HG02981 (cell line): Measurements from ENCODE around the gene MEMO1.
"Not testable (repeated sequence)": the region's sequence is repeated elsewhere in the genome, so short reads cannot be mapped to it uniquely, and the experiment has no call there.

Experiments used
- ATAC-seq: cut with Tn5 transposase; IDR thresholded peaks from one replicate; pipeline ENCODE4 v1.9.1; 2021; ENCODE audit warnings: mild to moderate bottlenecking, moderate library complexity; ENCODE audit not compliant: unreplicated experiment

Gene MEMO1

GRCh38 chr2:31998731-31999383 is 12.0 kb downstream of the MEMO1 start:
- ATAC-seq, result no peak

DNA sequence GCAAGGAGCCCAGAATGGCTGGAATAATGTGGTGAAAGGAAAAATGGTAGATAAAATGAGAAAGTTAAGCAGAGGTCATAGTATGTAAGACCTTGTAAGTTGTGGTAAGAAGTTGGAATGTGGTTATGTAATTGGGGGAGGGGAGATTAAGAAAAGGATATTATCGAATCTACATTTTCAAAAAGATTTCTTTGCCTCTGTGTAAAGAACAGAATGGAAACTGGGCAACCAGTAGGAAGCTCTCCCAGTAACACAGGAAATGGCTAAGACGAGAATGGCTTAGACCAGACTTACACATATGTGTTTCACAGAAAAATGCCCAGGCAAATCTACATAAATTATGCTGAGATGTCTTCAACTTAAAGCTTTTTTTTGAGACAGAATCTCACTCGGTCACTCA is 13.2 kb downstream of the MEMO1 start:
- no peak for ATAC-seq

DNA sequence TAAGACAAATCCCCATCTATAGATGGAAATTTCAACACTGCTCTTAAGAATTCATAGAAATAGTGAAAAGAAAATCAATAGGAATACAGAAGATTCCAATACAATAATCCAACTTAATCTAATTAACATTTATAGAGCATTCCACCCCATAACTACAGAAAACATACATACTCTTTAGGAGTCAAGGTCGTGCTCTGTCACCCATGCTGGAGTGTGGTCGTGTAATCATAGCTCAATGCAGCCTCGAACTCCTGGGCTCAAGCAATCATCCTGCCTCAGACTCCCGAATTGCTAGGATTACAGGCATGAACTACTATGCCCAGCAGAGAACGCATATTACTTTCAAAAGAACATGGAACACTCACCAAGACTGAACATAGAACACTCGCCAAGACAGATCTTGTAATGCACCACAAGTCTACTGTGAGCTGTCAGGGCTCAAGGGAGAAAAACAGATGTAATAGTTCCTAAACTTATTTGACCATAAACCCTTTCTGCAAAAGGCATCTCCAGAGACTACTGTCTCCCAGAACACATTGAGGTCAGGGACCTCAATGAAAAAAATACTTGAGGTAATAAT is 14.1 kb downstream of the MEMO1 start:
- no peak for ATAC-seq

- no peak for ATAC-seq
Observed at GRCh38 chr2:31992934-31993333, 17.9 kb downstream of the MEMO1 start.

DNA sequence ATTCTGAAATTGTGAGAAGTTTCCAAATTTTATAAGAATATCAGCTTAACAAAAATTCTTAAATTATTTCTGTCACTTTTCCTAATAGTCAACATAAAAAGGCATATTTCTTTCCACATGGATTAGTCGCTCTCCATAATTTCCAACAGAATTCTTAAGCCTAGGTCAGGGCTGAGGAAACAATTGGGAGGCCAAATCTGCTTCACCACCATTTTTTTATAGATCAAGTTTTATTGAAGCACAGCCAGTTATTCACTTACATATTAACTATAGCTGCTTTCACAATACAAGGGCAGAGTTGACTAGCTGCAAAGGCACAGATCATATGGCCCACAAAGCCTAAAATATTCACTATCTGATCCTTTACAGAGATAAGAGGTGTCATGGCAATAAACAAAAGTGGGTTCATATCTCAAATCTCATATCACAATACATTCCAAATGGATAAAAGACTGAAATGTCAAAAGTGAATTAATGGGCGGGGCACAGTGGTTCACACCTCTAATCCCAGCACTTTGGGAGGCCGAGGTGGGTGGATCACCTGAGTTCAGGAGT is 18.7 kb downstream of the MEMO1 start:
- no peak for ATAC-seq

- no peak for ATAC-seq
Observed at GRCh38 chr2:31989946-31990345, 20.9 kb downstream of the MEMO1 start.

- ATAC-seq, result no peak
Observed at GRCh38 chr2:31987454-31988220, 23.2 kb downstream of the MEMO1 start.

DNA sequence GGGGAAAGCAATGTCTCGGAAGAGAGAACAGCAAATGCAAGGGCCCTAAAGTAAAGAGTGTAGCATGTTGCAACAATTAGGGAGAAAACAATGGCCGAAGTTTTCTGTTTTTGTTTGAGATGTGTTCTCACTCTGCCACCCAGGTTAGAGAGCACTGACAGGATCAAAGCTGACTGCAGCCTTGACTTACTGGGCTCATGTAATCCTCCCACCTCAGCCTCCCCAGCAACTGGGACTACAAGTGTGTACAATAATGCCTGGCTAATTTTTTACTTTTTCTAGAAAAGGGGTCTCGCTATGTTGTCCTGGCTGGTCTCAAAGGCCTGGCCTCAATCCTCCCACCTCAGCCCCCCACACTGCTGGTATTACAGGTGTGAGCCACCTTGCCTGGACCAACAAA is 23.9 kb downstream of the MEMO1 start:
- ATAC-seq, result no peak

DNA sequence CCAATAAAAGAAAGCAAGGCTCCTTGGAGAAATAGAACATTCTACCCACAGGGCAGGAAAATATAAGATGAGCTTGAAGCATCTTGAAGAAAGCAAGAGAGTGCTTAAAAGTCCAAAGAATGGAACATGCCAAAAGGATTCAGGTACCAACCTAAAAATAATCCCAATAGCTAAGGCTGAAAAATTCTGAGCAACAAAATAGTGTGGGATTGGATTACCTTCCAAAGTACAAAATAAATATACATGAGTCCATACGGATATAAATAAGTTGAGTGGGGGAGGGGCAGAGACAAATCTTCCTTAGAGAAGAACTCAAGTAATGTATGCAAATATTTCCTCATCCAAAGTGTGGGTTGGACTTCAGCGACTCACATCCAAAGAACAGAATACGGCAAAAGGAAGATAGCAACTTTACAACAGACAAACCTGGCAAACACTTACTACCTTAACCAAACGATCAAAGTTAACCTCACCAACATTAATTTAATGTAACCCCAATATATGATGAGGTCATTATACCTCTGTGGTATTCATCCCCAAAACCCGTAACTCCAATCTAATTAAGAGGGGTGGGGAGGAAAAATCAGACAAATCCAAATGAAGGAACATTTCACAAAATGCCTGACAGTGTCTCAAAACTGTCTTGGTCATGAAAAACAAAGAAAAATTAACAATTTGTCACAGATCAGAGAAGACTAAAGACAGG is 26.9 kb downstream of the MEMO1 start:
- ATAC-seq, result no peak

DNA sequence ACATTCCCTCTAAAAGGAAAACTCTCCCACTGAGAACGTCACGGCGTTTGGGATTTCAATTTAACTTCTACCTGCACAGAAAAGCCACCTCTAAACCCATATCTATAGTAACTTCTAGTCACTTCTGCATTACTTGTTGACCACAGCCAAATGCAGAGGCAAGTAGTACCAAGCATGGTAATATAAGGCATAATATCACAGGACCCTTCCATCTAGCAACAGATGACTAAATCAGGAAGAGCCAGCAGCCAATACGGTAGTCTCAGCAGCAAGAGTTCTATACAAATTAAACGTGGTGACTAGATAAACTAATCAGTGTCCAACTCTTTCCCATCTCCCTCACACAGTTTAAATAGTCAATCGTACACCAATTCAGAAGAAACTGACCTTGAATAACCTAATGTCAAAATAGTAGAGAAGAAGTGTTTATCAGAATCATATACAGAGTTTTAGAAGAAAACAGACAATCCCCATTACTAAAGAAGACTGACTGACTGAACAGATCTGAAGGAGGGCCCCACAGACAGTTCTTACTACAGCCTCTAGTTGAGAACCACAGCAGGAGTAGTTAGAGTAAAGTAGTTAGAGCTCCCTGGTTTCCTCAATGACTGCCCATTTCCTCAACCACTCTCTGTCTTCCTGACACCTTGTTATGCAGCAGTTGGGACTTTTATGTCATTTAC is 30.0 kb downstream of the MEMO1 start:
- ATAC-seq, result peak; percentile 99

GRCh38 chr2:31979956-31980355 is 30.9 kb downstream of the MEMO1 start:
- no peak for ATAC-seq

DNA sequence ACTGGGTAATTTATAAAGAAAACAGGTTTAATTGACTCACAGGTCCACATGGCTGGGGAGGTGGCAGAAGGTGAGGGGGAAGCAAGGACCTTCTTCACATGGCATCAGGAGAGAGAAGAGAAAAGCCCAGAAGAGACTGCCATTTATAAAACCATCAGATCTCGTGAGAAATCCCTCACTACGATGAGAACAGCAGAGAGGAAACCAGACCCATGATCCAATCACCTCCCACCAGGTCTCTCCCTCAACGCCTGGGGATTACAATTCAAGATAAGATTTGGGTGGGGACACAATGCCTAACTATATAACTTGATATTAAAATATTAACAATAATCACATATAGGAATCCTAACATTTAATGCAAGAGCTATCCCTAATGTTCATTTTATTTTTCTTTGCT is 31.8 kb downstream of the MEMO1 start:
- no peak for ATAC-seq

DNA sequence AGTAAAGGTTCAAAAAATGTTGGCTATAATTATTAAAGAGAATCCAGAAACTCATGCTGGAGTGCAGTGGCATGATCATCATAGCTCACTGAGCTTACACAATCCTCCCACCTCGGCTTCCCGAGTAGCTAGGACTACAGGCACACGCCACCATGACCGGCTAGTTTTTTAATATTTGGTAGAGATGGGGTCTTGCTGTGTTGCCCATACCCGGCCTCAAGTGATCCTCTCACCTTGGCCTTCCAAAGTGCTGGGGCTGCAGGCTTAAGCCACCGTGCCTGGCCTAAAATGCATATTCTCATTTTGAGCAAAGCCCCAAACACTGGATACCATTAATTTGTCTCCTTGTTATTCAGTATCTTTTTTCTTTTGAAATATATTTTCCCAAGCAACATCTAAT is 32.4 kb downstream of the MEMO1 start:
- no peak for ATAC-seq

DNA sequence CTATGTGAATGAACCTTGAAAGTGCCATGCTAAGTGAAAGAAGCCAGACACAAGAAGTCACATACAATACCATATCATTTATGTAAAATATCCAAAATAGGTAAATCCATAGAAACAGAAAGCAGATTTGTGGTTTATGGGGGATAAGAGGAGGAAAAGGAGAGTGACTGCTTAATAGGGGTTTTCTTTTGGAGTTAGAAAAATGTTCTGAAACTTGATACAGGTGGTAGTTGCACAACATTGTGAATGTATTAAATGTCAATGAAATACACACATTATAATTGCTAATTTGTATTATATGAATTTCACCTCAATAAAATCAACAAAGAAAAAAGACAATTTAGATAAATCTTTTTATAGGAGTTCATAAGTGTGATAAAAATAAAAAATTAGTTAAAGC is 37.1 kb downstream of the MEMO1 start:
- ATAC-seq, result no peak

DNA sequence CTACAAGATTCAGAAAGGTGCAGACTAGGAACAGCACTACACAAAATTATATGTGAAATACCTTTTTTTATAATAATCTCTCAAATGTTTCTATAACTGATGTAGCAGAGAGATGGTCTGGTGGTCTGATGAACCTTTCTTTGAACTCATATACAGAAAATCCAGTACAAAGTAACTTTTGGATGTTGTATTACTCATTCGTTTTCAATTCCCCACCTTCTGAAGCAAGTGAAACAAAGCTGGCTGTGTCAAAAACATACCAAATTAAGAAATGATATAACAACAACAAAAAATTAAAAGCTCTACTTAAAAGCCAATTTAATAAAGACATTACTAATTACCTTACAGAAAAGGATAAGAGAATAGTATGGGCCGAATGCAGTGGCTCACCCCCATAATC is 38.7 kb downstream of the MEMO1 start:
- no peak for ATAC-seq

- no peak for ATAC-seq
Observed at GRCh38 chr2:31969178-31969577, 41.6 kb downstream of the MEMO1 start.

DNA sequence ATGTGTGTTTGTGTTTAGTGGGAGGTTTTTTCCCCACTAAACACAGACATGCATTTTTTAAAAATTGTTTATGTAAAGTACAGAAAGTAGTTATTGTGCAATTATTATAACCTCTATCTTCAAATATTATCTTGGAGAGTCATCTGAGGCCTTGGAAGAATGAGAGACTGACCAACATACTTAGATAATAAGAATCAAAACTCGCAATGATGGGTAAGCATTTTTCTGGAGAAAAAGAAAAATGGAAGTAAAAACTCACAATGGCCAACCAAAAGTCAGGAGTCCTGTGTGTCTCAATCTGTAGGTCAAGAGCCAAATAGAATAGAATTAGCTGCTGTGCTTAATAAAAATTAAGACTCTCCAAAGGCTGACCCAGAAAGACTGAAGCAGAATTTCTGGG is 43.0 kb downstream of the MEMO1 start:
- ATAC-seq, result no peak

DNA sequence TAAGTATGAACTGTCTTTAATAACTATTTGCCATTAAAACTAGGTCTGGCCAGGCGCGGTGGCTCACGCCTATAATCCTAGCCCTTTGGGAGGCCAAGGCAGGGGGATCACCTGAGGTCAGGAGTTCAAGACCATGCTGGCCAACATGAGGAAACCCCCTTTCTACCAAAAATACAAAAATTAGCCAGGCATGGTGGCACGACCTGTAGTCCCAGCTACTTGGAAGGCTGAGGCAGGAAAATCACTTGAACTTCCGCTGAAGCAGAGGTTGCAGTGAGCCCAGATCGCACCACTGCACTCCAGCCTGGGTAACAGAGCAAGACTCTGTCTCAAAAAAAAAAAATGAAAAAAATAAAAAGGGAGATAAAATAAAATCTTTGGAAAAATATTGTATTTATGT is 44.4 kb downstream of the MEMO1 start:
- not testable (repeated sequence) for ATAC-seq

DNA sequence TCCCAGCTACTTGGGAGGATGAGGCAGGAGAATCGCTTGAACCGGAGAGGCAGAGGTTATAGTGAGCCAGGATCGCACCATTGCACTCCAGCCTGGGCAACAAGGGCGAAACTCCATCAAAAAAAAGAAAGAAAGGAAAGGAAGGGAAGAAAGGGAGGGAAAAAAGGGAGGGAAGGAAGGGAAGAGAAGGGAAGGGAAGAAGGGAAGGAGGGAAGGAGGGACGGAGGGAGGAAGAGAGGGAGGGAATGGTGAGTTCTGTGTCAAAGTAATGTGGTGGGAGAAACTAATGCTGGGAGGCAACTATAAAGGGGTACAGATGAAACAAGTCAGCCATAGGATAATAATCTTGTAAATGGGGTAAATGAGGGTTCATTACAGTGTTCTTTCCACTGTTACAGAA is 45.7 kb downstream of the MEMO1 start:
- no peak for ATAC-seq

DNA sequence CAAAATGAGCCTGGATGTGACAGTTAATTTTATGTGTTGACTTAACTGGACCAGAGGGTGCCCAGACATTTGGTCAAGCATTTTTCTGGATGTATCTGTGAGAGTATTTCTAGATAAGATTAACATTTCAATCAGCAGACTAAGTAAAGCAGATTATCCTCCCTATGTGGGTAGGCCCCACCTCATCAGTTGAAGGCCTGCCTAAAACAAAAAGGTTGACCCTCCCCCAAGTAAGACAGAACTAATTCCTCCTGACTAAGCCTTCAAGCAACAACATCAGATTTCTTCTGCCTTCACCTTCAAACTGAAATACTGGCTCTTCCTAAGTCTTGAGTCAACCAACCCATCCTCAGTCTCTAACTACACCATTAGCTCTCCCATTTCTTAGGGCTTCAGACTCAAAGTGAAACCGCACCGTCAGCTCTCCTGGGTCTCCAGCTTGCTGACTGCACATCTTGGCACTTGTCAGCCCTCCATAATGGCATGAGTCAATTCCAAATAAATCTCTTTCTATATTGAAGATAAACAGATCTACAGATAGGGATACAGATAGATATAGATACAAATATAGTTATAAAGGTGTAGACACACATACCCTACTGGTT is 47.9 kb downstream of the MEMO1 start:
- ATAC-seq, result no peak
